Upper lobe of right lung (tissue), 1 donor: ENCODE data around the gene TTLL8. TPM values are rescaled to one million over a fixed set of nuclear protein-coding genes. Genes with fewer than 3 reads are reported as not detected.
A peak's percentile ranks its signal among the peaks of the same experiment; 100 is the strongest.

ENCODE experiments used
- ATAC-seq: fragments of 200-7000 bp; cut with Tn5 transposase; one replicate; pipeline ENCODE4 v1.9.1; 2020; ENCODE audit warnings: mild to moderate bottlenecking, moderate library complexity
- DNase-seq: peaks from one replicate; pipeline ENCODE4 v3.0.0-alpha.2; 2020
- H3K27ac ChIP-seq: fragments of 200-600 bp; one replicate; pipeline ENCODE4 v1.8.0; 2022
- H3K27me3 ChIP-seq: fragments of 200-600 bp; one replicate; pipeline ENCODE4 v1.8.0; 2022; ENCODE audit warnings: mild to moderate bottlenecking
- H3K36me3 ChIP-seq: fragments of 200-600 bp; one replicate; pipeline ENCODE4 v1.8.0; 2022
- H3K4me1 ChIP-seq: fragments of 200-600 bp; one replicate; pipeline ENCODE4 v1.8.0; 2022
- H3K4me3 ChIP-seq: fragments of 200-600 bp; one replicate; pipeline ENCODE4 v1.8.0; 2022; ENCODE audit warnings: mild to moderate bottlenecking
- H3K9me3 ChIP-seq: fragments of 200-600 bp; one replicate; pipeline ENCODE4 v1.8.0; 2022
- CTCF ChIP-seq: fragments of 200-600 bp; IDR thresholded peaks from one replicate; pipeline ENCODE4 v1.8.0; 2022; ENCODE audit warnings: antibody characterized with exemption
- intact Hi-C: fragments of 100-400 bp; cut with DNase I; formaldehyde crosslinking; loops from one replicate; pipeline ENCODE4 v1.11.0; 2022
- total RNA-seq: library from RNA; stranded (reverse); fragmentation: NEBNext Ultra II Directional; extraction: Animal tissue kit (Norgen Biotek cat#: 25700); gene quantifications from one replicate; pipeline ENCODE4 v1.2.1, GENCODE V29; 2021
- donor health status: DM: no; HTN: yes; CAD: no; lungs with severe emphysema.

The TTLL8 gene
- total RNA-seq, 1 donor from 2014 or later, result not detected

GRCh38 chr22:50008151-50009040, 49.7 kb downstream of the TTLL8 start:
- ATAC-seq (no peak), DNase-seq (peak; percentile 49)
- no peak for TF ChIP-seq CTCF
- Histone ChIP-seq H3K27me3 (peaks cover 32% of the 10 kb centered on the region), H3K36me3 (no peaks in the 10 kb centered on the region), H3K9me3 (no peaks in the 10 kb centered on the region), H3K4me1 (no peaks in the 10 kb centered on the region), H3K4me3 (no peak overlapping the region), H3K27ac (no peak overlapping the region)
- intact Hi-C loops, result no loop called here

- no peak for ATAC-seq
- Histone ChIP-seq H3K27ac (no peak overlapping the region), H3K9me3 (no peaks in the 10 kb centered on the region), H3K4me3 (no peak overlapping the region), H3K4me1 (no peaks in the 10 kb centered on the region), H3K36me3 (no peaks in the 10 kb centered on the region), H3K27me3 (peaks cover 22% of the 10 kb centered on the region)
- intact Hi-C loops, result no loop called here
- peak; percentile 3 for DNase-seq
- no peak for TF ChIP-seq CTCF
Measured at GRCh38 chr22:50007057-50007511, 51.0 kb downstream of the TTLL8 start.

- Histone ChIP-seq H3K4me3 (no peak overlapping the region), H3K9me3 (no peaks in the 10 kb centered on the region), H3K27me3 (peaks cover 2% of the 10 kb centered on the region), H3K36me3 (no peaks in the 10 kb centered on the region), H3K4me1 (no peaks in the 10 kb centered on the region), H3K27ac (no peak overlapping the region)
- ATAC-seq (no peak), DNase-seq (no peak)
- no peak for TF ChIP-seq CTCF
- intact Hi-C loops, result no loop called here
Measured at GRCh38 chr22:50004918-50005317, 53.2 kb downstream of the TTLL8 start.

GRCh38 chr22:50002791-50003190, 55.3 kb downstream of the TTLL8 start:
- intact Hi-C loops, result no loop called here
- TF ChIP-seq CTCF, result no peak
- no peaks in the 10 kb centered on the region for H3K27me3 ChIP-seq
- no peak overlapping the region for H3K4me3 ChIP-seq
- ATAC-seq (no peak), DNase-seq (peak; percentile 37)
- no peaks in the 10 kb centered on the region for H3K9me3 ChIP-seq
- H3K36me3 ChIP-seq, result no peaks in the 10 kb centered on the region
- H3K4me1 ChIP-seq, result no peaks in the 10 kb centered on the region
- no peak overlapping the region for H3K27ac ChIP-seq

GRCh38 chr22:50001388-50002231, 56.5 kb downstream of the TTLL8 start:
- TF ChIP-seq CTCF, result no peak
- no peak for ATAC-seq
- H3K4me1 ChIP-seq, result no peaks in the 10 kb centered on the region
- H3K36me3 ChIP-seq, result no peaks in the 10 kb centered on the region
- intact Hi-C loops, result no loop called here
- no peaks in the 10 kb centered on the region for H3K27me3 ChIP-seq
- H3K27ac ChIP-seq, result no peak overlapping the region
- peak; percentile 54 for DNase-seq
- no peaks in the 10 kb centered on the region for H3K9me3 ChIP-seq
- H3K4me3 ChIP-seq, result no peak overlapping the region
